Measurements from ENCODE around the gene GRIA4.

- no peak for TF ChIP-seq ZNF791 (tag by site-specific recombination; IDR thresholded peaks at IDR 0.05)
- TF ChIP-seq, protein P1, sequence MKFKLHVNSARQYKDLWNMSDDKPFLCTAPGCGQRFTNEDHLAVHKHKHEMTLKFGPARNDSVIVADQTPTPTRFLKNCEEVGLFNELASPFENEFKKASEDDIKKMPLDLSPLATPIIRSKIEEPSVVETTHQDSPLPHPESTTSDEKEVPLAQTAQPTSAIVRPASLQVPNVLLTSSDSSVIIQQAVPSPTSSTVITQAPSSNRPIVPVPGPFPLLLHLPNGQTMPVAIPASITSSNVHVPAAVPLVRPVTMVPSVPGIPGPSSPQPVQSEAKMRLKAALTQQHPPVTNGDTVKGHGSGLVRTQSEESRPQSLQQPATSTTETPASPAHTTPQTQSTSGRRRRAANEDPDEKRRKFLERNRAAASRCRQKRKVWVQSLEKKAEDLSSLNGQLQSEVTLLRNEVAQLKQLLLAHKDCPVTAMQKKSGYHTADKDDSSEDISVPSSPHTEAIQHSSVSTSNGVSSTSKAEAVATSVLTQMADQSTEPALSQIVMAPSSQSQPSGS (tag by site-specific recombination; IDR thresholded peaks at IDR 0.05; ENCODE audit: low read depth) = no peak
- TF ChIP-seq, protein P2, sequence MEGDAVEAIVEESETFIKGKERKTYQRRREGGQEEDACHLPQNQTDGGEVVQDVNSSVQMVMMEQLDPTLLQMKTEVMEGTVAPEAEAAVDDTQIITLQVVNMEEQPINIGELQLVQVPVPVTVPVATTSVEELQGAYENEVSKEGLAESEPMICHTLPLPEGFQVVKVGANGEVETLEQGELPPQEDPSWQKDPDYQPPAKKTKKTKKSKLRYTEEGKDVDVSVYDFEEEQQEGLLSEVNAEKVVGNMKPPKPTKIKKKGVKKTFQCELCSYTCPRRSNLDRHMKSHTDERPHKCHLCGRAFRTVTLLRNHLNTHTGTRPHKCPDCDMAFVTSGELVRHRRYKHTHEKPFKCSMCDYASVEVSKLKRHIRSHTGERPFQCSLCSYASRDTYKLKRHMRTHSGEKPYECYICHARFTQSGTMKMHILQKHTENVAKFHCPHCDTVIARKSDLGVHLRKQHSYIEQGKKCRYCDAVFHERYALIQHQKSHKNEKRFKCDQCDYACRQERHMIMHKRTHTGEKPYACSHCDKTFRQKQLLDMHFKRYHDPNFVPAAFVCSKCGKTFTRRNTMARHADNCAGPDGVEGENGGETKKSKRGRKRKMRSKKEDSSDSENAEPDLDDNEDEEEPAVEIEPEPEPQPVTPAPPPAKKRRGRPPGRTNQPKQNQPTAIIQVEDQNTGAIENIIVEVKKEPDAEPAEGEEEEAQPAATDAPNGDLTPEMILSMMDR (tag by site-specific recombination; IDR thresholded peaks at IDR 0.05) = no peak
- TF ChIP-seq ZNF239 (tag by site-specific recombination; IDR thresholded peaks at IDR 0.05) = no peak
Observed at GRCh38 chr11:105611572-105612441, 1.9 kb downstream of the GRIA4 start.

Measured in HEK293 (cell line).